Measurements from ENCODE around the gene RBBP7.

RBBP7 gene

DNA sequence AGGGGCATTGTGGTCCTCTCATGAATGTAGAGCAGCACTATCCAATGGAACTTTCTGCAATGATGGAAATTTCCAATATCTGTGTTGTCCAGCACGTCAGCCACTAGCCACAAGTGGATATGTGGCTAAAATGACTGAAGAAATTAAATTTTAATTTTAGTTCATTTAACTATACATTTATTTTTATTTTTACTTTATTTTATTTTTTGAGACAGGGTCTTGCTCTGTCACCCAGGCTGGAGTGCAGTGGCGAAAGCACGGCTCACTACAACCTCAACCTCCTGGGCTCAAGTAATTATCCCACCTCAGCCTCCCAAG lies 13.3 kb upstream of the RBBP7 start:
- H3K27ac ChIP-seq (ENCODE audit: low read length) = no peak overlapping the region
- WGBS (ENCODE audit: insufficient coverage, insufficient read length) = no CpG with 5 or more reads among the region's 3 CpGs
- DNase-seq (ENCODE audit: low read depth, low spot score) = no peak
- H3K36me3 ChIP-seq (ENCODE audit: control insufficient read depth, insufficient read depth, low read length) = no peaks in the 10 kb centered on the region
- no peaks in the 10 kb centered on the region for H3K9me3 ChIP-seq (ENCODE audit: control insufficient read depth, insufficient read depth, low read length)
- no peak overlapping the region for H3K4me3 ChIP-seq (ENCODE audit: low read length)
- no peaks in the 10 kb centered on the region for H3K4me1 ChIP-seq (ENCODE audit: control insufficient read depth, insufficient read depth, low read length)
- H3K27me3 ChIP-seq (ENCODE audit: control insufficient read depth, insufficient read depth, low read length) = no peaks in the 10 kb centered on the region

DNA sequence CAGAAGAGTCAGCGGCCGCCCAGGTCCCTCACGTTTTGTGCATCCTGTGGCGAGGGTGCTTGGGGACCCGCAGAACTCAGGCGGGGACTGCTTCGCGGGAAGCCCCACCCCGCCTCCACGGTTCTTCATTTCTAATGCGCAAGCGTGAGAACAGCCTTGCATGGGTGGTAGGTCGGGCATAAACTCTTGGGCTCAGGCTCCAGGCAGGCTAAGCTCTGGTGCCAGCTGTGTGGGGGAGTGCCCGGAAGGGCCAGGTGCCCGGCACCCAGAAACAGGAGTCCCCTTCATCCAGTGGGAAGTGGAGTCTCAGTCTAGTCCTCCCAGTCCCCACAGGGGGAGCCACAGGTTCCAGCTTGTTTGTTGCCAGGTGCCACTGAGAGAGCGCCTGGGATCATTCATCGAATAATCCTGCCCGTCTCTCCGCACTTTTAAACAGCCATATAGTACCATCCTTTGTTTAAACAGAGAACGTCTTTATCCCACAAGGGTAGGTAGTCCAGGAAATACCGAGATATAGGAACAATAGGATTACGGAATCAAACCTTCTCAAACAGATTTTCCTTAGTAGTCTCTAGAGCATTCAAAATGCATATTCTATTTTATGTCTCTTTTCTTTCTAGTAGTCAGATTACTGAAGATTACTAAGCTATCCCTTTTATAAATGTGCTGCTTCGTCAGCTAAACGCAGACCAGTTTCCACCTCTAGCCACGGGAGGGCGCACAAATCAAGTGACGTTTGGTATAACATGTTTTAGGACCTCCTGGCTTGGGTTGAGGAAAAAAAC lies 12.7 kb upstream of the RBBP7 start:
- Histone ChIP-seq H3K36me3 (ENCODE audit: control insufficient read depth, insufficient read depth, low read length) (no peaks in the 10 kb centered on the region), H3K4me1 (ENCODE audit: control insufficient read depth, insufficient read depth, low read length) (no peaks in the 10 kb centered on the region), H3K27me3 (ENCODE audit: control insufficient read depth, insufficient read depth, low read length) (no peaks in the 10 kb centered on the region), H3K9me3 (ENCODE audit: control insufficient read depth, insufficient read depth, low read length) (no peaks in the 10 kb centered on the region), H3K27ac (ENCODE audit: low read length) (no peak overlapping the region), H3K4me3 (ENCODE audit: low read length) (peak overlapping the region; percentile 54; the same call in 1 of the 2 replicates)
- DNase-seq (ENCODE audit: low read depth, low spot score) = no peak
- no CpG with 5 or more reads among the region's 27 CpGs for WGBS (ENCODE audit: insufficient coverage, insufficient read length)

DNA sequence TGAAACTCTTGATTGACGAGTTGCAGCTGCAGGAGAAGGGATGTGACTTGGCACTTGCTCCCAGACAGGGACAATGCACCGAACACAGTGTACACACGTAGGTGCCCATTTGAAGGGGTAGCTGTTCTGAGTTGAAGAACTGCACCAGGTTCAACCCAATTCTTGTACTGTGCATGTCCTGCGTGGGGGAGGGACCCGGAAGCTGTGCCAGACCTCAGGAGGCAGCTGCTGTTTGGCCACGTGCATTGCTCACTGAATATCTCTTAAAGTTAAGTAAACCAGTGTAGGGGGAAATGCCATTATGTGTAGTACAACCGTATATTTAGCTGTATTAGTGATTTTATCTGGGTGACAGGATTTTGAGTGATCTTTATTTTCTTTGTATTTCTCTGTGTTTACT lies 12.0 kb upstream of the RBBP7 start:
- no peak for DNase-seq (ENCODE audit: low read depth, low spot score)
- Histone ChIP-seq H3K27ac (ENCODE audit: low read length) (no peak overlapping the region), H3K27me3 (ENCODE audit: control insufficient read depth, insufficient read depth, low read length) (no peaks in the 10 kb centered on the region), H3K4me1 (ENCODE audit: control insufficient read depth, insufficient read depth, low read length) (no peaks in the 10 kb centered on the region), H3K36me3 (ENCODE audit: control insufficient read depth, insufficient read depth, low read length) (no peaks in the 10 kb centered on the region), H3K9me3 (ENCODE audit: control insufficient read depth, insufficient read depth, low read length) (no peaks in the 10 kb centered on the region), H3K4me3 (ENCODE audit: low read length) (no peak overlapping the region)
- WGBS (ENCODE audit: insufficient coverage, insufficient read length) = no CpG with 5 or more reads among the region's 7 CpGs

DNA sequence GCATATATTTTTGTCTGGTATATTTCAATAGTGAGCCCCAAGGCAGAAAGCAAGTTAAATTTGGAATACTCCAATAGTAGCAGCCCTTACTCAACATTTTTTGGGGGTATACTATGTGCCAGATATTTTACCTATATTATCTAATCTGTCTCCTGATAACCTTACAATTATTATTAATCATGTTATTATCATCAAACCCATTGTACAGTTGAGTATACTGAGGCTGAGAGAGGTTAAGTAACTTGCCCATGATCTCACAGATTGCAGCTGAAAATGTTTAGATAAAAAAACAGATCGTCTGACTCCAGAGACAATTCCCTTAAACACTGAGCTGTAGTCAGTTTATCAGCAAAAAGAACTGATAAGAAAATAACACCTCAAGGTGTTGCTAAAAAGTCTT lies 6.5 kb upstream of the RBBP7 start:
- Histone ChIP-seq H3K27me3 (ENCODE audit: control insufficient read depth, insufficient read depth, low read length) (no peaks in the 10 kb centered on the region), H3K27ac (ENCODE audit: low read length) (no peak overlapping the region), H3K4me1 (ENCODE audit: control insufficient read depth, insufficient read depth, low read length) (no peaks in the 10 kb centered on the region), H3K4me3 (ENCODE audit: low read length) (no peak overlapping the region), H3K9me3 (ENCODE audit: control insufficient read depth, insufficient read depth, low read length) (no peaks in the 10 kb centered on the region), H3K36me3 (ENCODE audit: control insufficient read depth, insufficient read depth, low read length) (no peaks in the 10 kb centered on the region)
- DNase-seq (ENCODE audit: low read depth, low spot score) = no peak
- no CpG with 5 or more reads among the region's 1 CpG for WGBS (ENCODE audit: insufficient coverage, insufficient read length)

DNA sequence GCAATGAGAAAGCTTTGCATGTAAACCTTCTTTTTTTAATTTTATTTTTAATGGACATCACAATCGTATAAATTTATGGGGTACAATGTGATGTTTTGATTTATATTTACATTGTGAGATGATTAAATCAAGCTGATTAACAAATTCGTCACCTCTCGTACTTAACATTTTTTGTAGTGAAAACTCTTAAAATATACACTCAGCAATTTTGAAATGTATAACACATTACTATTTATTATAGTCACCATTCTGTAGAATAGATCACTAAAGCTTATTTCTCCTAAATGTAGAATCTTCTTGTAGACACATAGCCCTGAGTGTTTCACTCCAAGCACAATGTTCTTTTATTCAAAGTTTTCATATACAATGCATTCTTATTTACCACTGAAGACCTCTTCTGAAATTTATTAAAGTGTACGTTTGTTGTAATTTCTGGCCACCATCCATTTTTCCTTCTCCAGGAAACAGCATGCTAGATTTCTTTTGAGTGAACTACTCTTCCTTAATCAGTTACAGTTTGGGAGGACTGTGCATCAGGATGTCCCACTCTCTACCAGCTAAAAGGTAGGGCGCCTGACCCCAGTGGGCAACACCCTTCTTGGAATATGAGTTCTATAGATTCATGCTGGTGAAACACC lies 4.4 kb upstream of the RBBP7 start:
- no CpG with 5 or more reads among the region's 5 CpGs for WGBS (ENCODE audit: insufficient coverage, insufficient read length)
- no peaks in the 10 kb centered on the region for H3K4me1 ChIP-seq (ENCODE audit: control insufficient read depth, insufficient read depth, low read length)
- no peak overlapping the region for H3K4me3 ChIP-seq (ENCODE audit: low read length)

DNA sequence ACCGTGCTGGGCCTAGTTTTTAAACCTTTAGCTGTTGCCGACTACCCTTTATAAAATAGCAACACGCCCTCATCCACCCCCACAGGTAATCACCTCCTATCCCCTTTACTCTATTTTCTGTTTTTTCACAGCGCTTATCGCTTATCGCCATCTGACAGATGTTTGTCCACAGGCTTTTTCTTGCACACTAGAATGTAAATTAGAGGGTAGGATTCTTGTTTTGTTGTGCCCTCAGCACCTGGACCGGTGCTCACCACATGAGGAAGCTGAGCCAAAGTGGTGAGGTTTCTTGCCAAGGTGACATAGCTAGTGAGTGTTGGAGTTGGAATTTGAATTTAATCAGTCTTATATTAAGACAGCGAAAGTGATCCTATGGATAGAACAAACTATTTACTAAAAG lies 2.9 kb upstream of the RBBP7 start:
- Histone ChIP-seq H3K36me3 (ENCODE audit: control insufficient read depth, insufficient read depth, low read length) (no peaks in the 10 kb centered on the region), H3K4me3 (ENCODE audit: low read length) (no peak overlapping the region), H3K4me1 (ENCODE audit: control insufficient read depth, insufficient read depth, low read length) (no peaks in the 10 kb centered on the region), H3K27ac (ENCODE audit: low read length) (no peak overlapping the region), H3K27me3 (ENCODE audit: control insufficient read depth, insufficient read depth, low read length) (no peaks in the 10 kb centered on the region), H3K9me3 (ENCODE audit: control insufficient read depth, insufficient read depth, low read length) (no peaks in the 10 kb centered on the region)
- no peak for DNase-seq (ENCODE audit: low read depth, low spot score)
- no CpG with 5 or more reads among the region's 8 CpGs for WGBS (ENCODE audit: insufficient coverage, insufficient read length)

More for the DNA sequence above, 4.4 kb upstream of the RBBP7 start:
- DNase-seq (ENCODE audit: low read depth, low spot score) = no peak
- no peaks in the 10 kb centered on the region for H3K27me3 ChIP-seq (ENCODE audit: control insufficient read depth, insufficient read depth, low read length)
- no peaks in the 10 kb centered on the region for H3K9me3 ChIP-seq (ENCODE audit: control insufficient read depth, insufficient read depth, low read length)
- H3K36me3 ChIP-seq (ENCODE audit: control insufficient read depth, insufficient read depth, low read length) = no peaks in the 10 kb centered on the region
- H3K27ac ChIP-seq (ENCODE audit: low read length) = no peak overlapping the region

DNA sequence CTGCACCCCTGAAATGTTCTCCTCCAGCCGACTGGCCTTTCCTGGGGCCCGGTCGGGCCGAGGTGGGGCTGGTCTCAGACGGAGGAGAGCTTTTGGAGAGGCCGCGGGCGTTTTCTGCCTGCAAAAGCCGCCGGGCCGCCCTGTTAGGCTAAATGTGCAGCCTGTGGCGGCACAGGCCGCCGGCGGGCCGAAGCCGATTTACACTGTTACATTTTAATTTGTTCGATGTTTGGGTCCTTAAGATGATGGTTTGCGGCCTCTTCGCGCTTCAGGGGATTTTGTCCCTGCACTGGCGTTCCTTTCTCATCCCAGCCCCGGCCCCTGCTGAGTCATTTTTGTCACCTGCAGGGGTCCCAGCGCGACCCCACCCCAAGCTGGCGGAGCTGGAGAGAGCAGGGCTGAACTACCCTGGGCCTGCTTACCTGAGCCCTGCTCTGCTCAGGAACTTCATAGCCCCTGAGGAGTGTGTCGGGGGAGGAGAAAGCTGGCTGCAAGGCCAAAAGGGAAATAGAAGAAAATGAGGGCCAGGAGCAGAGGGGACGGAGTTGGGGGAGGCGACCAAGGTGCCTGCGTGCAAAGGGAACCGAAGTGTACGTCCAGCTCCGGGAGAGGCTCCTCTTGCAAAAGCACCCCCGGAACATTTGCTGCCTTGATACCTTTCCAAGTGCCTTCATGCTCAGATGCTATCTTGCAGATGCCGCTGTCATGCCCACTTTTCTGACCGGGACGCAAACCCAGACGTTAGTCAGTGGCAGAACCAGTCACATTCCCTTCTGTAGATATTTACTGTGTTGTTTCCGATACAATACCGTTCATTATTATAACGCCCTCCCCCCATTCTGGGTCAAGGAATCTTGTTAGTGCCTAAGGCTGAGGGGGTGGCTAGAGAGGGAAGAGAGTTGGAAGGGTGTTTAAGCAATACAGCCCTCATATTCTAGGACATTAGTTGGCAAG lies 977 bp upstream of the RBBP7 start:
- no peak overlapping the region for H3K27ac ChIP-seq (ENCODE audit: low read length)
- no peak for DNase-seq (ENCODE audit: low read depth, low spot score)
- no peaks in the 10 kb centered on the region for H3K4me1 ChIP-seq (ENCODE audit: control insufficient read depth, insufficient read depth, low read length)
- no peaks in the 10 kb centered on the region for H3K36me3 ChIP-seq (ENCODE audit: control insufficient read depth, insufficient read depth, low read length)
- no peaks in the 10 kb centered on the region for H3K27me3 ChIP-seq (ENCODE audit: control insufficient read depth, insufficient read depth, low read length)
- H3K9me3 ChIP-seq (ENCODE audit: control insufficient read depth, insufficient read depth, low read length) = no peaks in the 10 kb centered on the region
- H3K4me3 ChIP-seq (ENCODE audit: low read length) = peak overlapping the region; percentile 54; the same call in 1 of the 2 replicates
- no CpG with 5 or more reads among the region's 41 CpGs for WGBS (ENCODE audit: insufficient coverage, insufficient read length)

DNA sequence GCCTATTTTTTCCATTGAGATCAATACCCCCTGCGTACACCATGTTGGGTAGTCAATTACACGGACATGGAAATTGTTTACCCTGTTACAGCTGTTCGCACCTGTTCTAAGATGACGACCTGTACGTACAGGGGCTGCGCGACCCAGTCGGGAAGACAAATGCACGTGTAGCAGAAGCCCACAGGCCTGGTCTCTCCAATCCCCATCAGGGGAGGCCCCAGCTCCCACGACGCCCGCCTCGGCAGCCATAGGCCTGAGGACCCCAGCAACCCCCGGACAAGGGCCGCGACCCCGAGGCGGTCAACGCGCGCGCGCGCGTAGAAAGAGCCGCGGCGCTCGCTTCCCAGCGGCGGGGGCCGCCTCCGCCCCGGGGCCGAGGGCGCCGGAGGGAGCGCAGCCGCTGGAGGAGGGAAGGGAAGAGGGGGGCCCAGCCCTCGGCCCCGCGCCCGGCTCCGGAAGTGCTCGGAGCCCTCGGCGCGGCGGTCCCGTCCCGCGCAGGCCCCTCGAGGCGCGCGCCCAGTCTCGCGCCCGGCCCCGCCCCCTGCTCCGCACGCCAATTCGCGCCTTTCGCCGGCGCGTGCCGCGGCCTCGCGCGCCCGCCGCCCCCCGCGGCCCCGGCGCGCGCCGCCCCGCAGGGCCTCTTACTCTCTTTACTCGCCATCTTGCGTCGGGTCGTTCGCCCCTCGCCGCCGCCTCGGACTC lies 618 bp downstream of the RBBP7 start:
- no peak for DNase-seq (ENCODE audit: low read depth, low spot score)
- H3K9me3 ChIP-seq (ENCODE audit: control insufficient read depth, insufficient read depth, low read length) = no peaks in the 10 kb centered on the region

DNA sequence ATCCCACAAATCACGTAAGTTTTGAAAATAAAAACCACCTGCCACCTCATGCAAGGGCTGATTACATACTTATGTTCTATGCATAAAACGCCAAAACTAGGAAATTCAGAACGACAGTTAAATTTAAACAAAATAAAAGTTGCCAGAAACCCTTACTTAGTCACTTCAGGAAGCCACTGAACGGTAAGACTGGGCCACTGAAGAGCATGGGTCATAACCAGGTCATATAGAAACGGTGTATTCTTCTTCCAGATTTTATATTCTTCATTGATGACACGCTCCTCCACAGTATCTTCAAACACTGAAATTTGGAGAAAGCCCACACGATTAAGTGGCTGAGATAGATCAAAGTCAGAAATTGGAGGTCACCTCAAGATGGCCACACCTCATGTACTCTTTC lies 1.2 kb downstream of the RBBP7 start:
- H3K27ac ChIP-seq (ENCODE audit: low read length) = no peak overlapping the region
- no peak for DNase-seq (ENCODE audit: low read depth, low spot score)
- H3K9me3 ChIP-seq (ENCODE audit: control insufficient read depth, insufficient read depth, low read length) = no peaks in the 10 kb centered on the region
- no peaks in the 10 kb centered on the region for H3K36me3 ChIP-seq (ENCODE audit: control insufficient read depth, insufficient read depth, low read length)
- H3K4me3 ChIP-seq (ENCODE audit: low read length) = peak overlapping the region; percentile 60; the same call in 1 of the 2 replicates
- no peaks in the 10 kb centered on the region for H3K4me1 ChIP-seq (ENCODE audit: control insufficient read depth, insufficient read depth, low read length)
- no peaks in the 10 kb centered on the region for H3K27me3 ChIP-seq (ENCODE audit: control insufficient read depth, insufficient read depth, low read length)
- WGBS (ENCODE audit: insufficient coverage, insufficient read length) = 100% methylated on average over 1 of the region's 7 CpGs

More for the DNA sequence above, 618 bp downstream of the RBBP7 start:
- no peaks in the 10 kb centered on the region for H3K4me1 ChIP-seq (ENCODE audit: control insufficient read depth, insufficient read depth, low read length)
- no peaks in the 10 kb centered on the region for H3K36me3 ChIP-seq (ENCODE audit: control insufficient read depth, insufficient read depth, low read length)
- peak overlapping the region; percentile 60 for H3K4me3 ChIP-seq (ENCODE audit: low read length)
- no peaks in the 10 kb centered on the region for H3K27me3 ChIP-seq (ENCODE audit: control insufficient read depth, insufficient read depth, low read length)
- H3K27ac ChIP-seq (ENCODE audit: low read length) = no peak overlapping the region
- no CpG with 5 or more reads among the region's 92 CpGs for WGBS (ENCODE audit: insufficient coverage, insufficient read length)

DNA sequence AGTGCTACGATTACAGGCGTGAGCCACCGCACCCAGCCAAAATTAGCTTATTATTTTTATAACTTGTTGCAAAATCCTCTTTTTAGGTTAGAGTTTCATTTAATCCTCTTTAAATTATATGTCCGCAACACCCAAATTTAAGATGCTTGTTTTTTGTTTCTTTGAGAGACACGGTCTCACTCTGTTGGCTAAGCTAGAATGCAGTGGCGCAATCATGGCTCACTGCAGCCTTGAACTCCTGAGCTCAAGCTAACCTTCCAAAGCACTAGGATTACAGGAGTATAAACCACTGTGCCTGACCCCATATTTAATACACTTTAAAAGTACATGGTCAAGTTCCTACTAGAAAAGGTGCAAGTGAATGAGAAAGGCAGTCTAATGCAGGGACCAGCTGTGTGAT lies 2.2 kb downstream of the RBBP7 start:
- WGBS (ENCODE audit: insufficient coverage, insufficient read length) = no CpG with 5 or more reads among the region's 6 CpGs
- DNase-seq (ENCODE audit: low read depth, low spot score) = no peak
- no peaks in the 10 kb centered on the region for H3K9me3 ChIP-seq (ENCODE audit: control insufficient read depth, insufficient read depth, low read length)
- H3K27ac ChIP-seq (ENCODE audit: low read length) = no peak overlapping the region
- H3K27me3 ChIP-seq (ENCODE audit: control insufficient read depth, insufficient read depth, low read length) = no peaks in the 10 kb centered on the region
- H3K36me3 ChIP-seq (ENCODE audit: control insufficient read depth, insufficient read depth, low read length) = no peaks in the 10 kb centered on the region; the same call in 1 of the 2 replicates
- H3K4me1 ChIP-seq (ENCODE audit: control insufficient read depth, insufficient read depth, low read length) = no peaks in the 10 kb centered on the region
- H3K4me3 ChIP-seq (ENCODE audit: low read length) = no peak overlapping the region
